Right renal cortex interstitium (tissue), 3 donors: ENCODE data around the gene JMJD6. TPM values are rescaled to one million over a fixed set of nuclear protein-coding genes. Genes with fewer than 3 reads are reported as not detected.
"Not testable (repeated sequence)": the region's sequence is repeated elsewhere in the genome, so short reads cannot be mapped to it uniquely, and the experiment has no call there.

Experiments
- DNase-seq, 3 donors: peaks; one replicate each; pipeline ENCODE4 v3.0.0-alpha.2; 2013; ENCODE audit warnings: low read depth in 3 of 3, low spot score in 2 of 3
- polyA plus RNA-seq, 3 donors: library from polyadenylated mRNA; unstranded; fragments of 120-200 nt; gene quantifications; one replicate each; pipeline ENCODE4 v1.2.1, GENCODE V29; 2013; ENCODE audit not compliant: insufficient read length in 3 of 3

Gene JMJD6
- polyA plus RNA-seq, 3 donors, result 21.1 to 25.8 (median 21.9) TPM

- no peak for DNase-seq
Observed at GRCh38 chr17:76700617-76701470, 25.6 kb downstream of the JMJD6 start.

DNA sequence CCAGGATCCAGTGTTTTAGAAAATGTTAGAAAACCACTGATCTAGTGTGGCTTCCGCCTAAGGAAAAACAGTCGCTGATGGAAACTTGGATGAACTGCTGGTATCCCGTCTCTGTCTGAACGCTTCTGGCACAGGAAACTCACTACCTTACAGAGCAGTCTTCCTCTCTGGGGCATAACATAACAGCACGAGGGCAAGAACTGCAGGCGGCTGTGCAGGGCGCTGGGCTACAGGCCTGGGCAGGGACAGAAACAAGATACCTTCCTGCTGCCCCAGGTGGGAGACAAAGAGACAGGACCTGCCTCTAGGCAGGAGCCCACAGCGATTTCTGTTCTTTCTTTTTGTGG is 26.2 kb downstream of the JMJD6 start:
- DNase-seq, result no peak

GRCh38 chr17:76698466-76698977 is 27.9 kb downstream of the JMJD6 start:
- not testable (repeated sequence) for DNase-seq

GRCh38 chr17:76697702-76698465 is 28.5 kb downstream of the JMJD6 start:
- no peak for DNase-seq

GRCh38 chr17:76696763-76697701 is 29.4 kb downstream of the JMJD6 start:
- no peak for DNase-seq

GRCh38 chr17:76695059-76695831 is 31.2 kb downstream of the JMJD6 start:
- no peak for DNase-seq

GRCh38 chr17:76691379-76692191 is 34.8 kb downstream of the JMJD6 start:
- DNase-seq, result no peak

DNA sequence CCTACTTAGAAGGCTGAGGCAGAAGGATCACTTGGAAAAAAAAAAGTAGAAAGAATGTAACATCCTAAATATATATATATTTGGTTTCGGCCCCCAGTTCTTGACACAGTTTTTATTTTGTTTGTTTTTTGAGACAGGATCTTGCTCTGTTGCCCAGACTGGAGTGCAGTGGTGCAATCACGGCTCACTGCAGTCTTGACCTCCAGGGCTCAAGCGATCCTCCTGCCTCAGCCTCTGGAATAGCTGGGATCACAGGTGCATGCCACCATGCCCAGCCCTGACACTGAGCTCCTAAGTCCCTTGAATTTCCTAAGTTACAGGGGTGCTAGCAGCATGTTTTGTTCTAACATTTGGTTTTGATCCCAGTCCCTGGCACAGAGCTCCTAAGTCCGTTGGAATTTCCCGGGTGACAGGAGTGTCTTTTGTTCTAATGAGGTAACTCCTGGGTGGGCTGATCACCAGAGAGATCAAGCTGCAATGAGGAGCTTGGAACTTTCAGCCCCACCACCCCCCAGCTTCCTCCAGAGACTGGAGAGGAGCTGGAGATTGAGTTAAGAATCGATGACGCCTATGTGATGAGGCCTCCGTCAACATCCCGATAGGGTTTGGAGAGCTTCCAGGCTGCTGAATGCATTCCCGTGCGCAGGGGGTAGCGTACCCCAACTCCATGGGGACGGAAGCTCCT is 35.7 kb downstream of the JMJD6 start:
- no peak for DNase-seq

DNA sequence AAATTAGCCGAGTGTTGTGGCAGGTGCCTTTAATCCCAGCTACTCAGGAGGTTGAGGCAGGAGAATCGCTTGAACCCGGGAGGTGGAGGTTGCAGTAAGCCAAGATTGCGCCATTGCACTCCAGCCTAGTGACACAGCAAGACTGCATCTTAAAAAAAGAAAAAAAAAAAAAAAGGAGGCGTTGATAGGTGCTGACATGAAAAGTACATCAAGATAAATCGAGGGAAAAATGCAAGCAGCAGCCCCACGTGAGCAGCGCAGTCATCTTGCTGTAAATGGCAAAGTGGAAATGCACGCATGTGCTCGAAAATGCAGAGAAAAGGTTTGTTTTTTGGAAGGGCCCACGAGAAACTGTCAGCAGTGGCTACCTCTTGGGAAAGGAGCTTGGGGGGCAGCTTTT is 36.5 kb downstream of the JMJD6 start:
- DNase-seq, result no peak

GRCh38 chr17:76688165-76688622 is 38.2 kb downstream of the JMJD6 start:
- DNase-seq, result no peak

GRCh38 chr17:76687298-76688164 is 38.9 kb downstream of the JMJD6 start:
- no peak for DNase-seq

DNA sequence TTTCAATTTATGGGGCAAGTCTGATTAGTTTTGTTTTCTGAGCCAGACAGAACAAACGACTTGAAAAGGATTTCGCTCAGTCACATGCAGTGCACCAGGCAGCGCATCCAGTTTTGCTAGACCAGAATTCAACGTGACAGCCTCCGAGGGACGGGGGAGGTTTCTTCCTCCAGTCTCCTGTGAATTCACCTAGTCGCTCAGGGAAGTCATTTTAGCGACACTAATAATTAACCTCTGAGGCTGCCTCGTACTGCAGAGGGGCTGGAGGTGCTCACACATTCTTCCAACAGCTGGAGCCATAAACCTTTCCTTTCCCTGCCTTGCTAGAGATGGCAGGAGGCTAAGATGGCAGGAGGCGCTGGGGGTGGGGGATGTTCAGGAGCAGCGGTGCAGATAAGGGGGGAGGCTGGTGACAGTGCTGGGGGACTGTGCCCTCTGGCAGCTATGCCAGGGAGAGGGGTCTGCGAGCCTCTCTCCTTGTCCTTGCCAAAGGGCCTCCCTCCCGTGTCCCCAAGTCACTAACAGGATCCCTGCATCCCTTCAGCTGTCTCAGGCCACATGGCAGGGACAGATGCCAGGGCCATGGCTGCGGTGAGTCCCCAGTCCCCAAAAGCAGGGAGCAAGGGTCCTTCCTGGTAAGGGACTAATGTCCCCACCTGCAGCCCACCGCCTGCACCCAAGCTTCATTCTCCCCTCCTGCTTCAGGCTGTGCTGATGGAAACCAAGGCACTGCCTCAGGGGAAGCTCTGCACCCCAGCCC is 39.7 kb downstream of the JMJD6 start:
- DNase-seq, result no peak

DNA sequence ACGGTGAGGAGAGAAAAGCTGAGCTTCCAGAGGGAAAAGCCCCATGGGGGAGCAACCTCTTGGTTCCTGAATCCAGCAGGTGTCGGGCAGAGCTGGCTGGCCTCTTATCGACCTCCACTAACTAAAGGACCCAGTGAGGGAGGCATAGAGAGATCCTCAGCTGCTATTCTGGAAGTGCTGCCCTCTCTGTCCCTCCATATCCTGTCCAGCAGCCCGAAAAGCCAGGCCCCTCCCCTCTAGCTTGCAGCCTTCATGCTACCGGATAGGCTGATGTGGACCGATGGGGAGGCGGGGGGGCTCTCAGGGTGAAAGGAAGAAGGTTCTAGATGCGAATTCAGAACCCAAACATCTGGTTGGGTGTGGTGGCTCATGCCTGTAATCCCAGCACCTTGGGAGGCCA is 40.6 kb downstream of the JMJD6 start:
- no peak for DNase-seq

- DNase-seq, result no peak
Observed at GRCh38 chr17:76685366-76685765, 41.0 kb downstream of the JMJD6 start.

DNA sequence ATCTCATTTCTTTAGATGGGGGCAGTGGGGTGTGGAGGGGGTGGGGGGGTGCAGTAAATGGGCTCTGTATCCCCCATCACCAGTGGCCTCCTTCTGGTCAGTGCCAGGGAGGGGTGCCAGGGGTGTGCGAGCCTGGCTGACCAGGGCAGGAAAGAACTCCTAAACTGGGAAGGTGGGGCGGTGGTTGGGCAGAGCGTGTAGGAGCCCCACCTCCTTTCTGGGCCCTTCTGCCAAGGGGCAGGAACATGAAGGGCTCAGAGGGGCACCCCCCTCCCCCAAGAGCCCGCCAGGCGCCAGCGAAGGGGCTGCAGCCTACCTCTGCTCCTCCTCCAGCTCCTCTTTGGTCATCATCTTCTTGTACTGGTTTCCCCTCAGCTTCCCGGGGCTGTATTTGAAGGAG is 41.6 kb downstream of the JMJD6 start:
- DNase-seq, result no peak

DNA sequence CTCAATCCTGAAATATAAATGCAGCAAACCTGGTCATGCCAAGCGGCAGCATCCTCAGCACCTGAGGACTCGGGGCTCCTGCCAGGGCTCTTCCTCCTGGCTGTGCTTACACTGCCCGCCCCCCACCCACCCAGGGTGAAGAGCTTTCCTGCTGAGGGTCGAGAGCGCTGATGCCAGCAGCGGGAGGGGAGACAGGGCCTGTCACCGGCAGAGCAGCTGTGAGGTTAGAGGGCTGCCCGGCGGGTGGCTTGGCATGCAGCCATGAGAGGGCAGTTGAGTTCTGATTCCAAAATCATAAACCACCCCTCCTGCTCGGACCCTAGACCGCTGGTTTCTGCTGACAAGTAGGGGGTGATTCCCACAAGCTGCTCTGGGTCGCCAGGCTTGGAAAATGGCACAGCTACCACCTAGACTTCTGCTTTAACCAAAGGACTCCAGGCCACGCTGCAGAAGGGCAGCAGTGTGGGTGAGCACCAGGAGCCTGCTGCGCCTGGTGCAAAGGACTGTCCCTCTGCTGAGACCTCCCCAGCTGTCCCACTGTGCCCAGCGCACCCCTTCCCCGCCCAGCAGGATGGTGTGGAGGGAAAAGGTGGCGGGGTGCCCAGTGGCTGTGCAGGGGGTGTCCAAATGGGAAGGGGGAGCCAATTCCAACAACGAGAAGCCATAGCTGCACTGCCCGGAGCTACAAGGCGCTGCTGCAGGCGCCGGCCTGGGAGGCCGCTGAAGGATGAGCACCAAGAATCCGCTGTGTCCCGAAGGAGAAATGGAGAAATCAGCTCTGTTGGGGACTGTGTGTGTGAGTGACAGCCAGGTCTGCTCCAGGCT is 42.3 kb downstream of the JMJD6 start:
- no peak for DNase-seq
